GM19397 (cell line): Measurements from ENCODE around the gene CCDC195.
"Not testable (repeated sequence)": the region's sequence is repeated elsewhere in the genome, so short reads cannot be mapped to it uniquely, and the experiment has no call there.

Source experiments
- ATAC-seq: cut with Tn5 transposase; IDR thresholded peaks from one replicate; pipeline ENCODE4 v1.9.1; 2021; ENCODE audit warnings: mild to moderate bottlenecking, moderate library complexity; ENCODE audit not compliant: unreplicated experiment

CCDC195 gene

DNA sequence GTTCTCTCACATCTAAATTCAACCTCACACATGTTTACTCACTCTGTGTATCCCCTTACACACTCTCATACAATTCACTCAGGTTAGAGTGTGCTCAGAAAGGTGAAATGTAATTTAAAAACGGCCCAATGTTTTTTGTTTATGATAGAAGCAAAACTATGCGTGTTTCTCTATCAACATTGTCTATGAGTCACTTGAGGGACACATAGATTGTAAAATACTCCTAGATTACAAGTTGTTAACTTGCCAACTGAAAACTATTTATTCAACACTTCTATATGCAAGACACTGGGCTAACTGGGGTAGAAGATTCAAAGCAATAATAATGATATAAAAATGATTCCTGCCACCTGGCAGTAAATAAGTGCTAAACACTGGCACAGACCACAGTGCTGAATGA, 24.6 kb downstream of the CCDC195 start:
- no peak for ATAC-seq

DNA sequence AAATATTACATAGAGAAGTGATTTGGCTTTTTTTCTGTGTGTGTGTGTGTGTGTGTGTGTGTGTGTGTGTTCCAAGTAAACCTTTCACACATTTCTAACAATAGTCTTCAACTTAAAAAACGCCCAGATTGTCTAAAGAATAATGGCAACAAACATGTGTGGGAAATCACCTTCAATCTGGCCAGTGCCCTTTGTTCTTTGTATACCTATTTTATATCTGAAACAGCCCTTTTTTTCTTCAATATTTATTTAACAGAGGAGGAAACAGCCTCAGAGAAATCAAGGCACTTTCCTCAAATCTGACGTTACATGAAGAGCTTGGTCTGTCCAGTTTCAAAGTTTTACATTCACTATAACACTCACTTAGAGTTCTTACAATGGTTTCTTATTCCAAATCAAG, 25.3 kb downstream of the CCDC195 start:
- no peak for ATAC-seq

DNA sequence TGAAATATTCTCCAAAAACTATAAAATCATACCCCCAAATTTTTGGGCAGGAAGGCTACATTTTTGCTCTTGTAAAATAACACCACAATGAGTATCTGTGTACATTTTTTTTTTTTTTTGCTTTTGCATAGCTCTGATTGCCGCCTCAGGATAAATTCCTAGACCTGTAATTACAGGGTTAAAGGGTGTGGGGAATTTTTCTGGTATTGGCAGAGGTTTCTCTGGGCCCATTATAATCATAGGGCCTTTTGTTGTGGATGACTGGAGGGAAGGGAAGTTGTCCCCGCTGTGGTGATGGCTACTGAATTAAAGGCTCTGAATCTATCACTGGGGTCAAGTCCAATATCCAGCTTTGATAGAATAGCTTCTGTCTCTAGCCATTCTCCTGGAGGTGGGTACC, 26.6 kb downstream of the CCDC195 start:
- no peak for ATAC-seq

DNA sequence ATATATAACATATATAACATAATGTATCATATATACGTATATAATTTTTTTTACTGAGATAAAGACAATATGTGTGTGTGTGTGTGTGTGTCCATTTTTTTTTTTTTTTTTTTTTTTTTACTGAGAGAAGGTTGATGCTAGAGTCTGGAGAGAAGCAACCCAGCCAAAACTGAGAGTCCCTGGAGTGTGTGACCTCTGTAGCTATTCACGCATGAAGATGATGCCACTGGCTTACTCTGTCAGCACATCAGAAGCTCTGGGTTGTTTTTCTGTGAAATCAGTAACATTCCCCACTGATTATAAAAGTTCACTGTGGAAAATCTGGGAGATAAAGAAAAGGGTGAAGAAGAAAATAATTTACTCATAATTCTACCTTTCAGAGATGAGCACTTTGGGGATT, 27.2 kb downstream of the CCDC195 start:
- no peak for ATAC-seq

DNA sequence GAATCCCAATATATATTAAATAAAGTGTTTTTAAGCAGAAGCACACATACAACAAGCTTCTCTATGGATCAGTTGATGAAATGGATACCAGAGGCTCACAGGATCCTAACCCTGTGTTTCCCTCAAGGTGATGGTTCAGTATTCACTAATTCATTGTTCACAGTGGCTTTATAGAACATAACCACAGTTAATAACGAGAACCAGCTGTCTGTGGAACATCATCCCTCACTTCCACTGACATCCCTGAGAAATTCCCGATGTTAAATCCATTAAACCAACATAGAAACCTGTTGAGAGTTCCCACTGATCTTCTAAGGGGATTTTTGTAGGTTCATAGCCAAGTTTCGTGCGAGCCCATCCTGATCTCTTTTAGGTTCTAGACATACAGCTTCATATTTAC, 29.0 kb downstream of the CCDC195 start:
- no peak for ATAC-seq

DNA sequence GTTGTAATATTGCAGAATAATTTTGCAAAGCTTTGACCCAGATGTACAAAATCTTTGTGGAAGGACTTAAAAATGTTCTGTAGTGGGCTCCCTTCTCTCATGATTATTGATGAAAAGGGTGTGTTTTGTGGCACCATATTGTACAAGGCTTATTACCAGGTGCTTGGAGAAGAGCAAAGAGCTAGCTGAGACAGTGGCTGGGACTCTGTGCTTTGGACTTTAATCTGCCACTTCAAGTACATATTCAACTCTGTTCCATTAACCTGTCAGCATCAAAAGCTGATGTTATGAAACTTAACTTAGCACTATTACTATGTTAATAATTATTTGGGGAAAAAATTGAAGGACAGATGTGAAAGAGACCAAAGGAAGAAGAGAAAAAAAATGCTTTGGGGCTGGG, 31.0 kb downstream of the CCDC195 start:
- ATAC-seq = no peak

DNA sequence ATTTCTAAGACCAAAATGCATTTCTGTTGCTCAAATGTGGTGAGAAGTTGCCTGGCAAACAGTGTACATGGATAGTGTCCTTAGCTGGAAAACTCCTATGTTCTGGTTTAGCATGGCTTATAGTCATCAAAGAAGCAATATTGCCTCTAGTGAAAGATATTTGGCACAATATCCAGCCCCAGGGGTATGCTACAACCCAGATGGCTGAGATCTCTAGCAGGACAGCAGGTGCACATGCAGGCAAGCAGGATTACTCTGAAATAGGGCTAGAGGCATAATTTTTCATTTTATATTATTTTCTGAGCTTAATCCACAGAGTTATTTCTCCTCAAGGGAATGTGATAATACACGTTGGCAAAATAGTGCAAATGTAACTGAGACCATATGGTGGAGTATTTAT, 34.0 kb downstream of the CCDC195 start:
- ATAC-seq = no peak

DNA sequence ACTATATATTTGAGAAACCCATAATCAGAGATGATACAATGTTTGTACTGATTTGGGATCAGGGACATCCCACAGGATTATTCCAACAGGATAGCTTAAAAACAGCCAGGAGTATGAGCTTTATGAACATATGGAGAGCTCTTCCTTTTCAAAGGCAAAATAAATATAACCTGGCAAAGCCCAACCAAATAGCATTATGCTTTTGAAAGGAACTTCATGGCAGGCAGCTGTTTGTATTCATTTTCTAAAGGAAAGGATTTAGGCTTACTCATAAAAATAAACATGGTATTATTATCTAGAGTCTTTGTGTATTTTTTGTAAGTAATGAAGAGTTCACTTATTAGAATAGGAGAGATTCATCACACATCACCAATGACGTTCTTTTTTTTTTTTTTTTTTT, 44.4 kb downstream of the CCDC195 start:
- ATAC-seq = no peak

DNA sequence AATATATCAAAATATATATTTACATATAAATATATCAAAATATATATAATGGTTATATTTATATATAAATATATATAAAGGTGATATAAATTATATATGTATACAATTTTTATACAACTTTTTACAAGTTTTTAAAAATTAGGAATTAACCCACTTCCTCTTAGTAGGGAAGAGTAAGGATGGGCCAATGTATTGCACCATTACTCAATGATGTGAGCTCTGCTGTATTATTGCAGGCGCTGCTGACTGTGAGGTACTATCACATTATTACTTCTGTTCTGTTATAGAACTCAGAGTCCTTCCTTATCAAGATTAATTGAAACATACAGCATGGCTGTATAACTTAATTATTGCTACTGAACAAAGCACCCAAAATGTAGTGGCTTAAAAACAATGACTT, 46.0 kb downstream of the CCDC195 start:
- ATAC-seq = no peak

DNA sequence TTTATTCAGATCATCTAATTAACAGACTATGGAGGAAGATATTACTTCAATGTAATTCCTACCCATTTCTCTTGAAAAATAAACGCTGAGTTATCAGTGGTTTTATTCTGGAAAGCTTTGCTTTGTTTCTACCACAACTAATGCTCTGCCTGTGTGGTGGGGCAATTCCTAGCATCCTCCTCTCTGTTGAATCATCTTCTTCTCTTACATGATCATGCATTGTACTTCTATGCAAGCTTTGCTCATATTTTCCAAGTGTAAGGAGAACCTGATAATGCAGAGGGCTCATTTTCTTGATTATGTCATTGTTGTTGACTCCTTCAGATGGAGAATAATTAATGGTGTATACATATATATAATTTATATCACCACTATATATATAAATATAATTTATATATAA, 46.7 kb downstream of the CCDC195 start:
- ATAC-seq = no peak

DNA sequence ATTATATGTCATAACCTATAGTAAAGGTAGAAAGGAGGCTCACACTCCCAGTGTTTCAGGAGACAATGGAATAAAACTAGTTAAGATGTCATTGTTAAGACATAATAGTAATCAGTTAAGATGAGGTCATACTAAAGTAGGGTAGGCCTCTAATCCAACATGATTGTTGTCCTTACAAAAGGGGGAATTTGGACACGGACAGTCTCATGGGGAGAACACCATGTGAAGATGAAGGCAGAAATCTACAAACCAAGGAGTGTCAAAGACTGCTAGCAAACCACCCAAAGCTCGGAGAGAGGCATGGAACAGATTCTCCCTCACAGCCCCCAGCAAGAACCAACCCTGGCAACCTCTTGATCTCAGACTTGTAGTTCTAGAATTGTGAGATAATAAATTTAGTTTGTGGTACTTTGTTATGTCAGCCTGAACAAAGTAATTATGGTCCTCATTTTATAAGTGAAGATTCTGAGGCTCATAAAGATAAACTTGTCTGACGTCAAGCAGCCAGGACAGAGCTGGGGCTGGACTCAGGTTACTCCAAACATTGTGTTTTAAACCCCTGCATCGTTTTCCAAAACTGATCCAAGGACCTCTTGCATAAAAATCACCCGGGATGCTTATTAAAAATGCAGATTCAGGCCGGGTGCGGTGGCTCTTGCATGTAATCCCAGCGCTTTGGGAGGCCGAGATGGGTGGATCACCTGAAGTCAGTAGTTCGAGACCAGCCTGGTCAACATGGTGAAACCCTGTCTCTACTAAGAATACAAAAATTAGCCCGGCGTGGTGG, 47.8 kb downstream of the CCDC195 start:
- no peak for ATAC-seq

DNA sequence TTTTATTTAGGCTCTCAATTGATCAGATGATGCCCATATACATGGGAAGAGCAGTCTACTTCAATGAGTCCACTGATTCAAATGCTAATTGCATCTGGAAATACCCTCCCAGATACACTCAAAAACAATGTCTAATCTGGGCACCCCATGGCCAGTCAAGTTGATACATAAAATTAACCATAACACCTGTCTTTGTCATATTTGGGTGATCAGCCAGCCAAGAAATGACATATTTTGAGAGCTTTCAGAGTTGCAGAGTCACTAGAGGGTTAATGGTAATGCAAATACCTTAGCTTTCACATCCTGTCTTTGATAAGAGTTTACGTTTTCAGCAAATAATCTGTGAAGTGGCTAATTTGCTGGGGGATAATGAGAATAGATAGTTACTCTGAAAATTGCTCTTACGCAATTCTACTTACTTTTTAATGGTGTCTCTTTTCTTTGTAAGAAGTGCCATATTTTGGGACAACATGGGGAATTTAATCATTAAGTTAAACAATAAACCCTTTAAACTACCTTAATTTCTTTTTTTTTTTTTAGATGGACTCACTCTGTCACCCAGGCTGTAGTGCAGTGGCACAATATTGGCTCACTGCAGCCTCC, 49.1 kb downstream of the CCDC195 start:
- peak; percentile 99 for ATAC-seq

DNA sequence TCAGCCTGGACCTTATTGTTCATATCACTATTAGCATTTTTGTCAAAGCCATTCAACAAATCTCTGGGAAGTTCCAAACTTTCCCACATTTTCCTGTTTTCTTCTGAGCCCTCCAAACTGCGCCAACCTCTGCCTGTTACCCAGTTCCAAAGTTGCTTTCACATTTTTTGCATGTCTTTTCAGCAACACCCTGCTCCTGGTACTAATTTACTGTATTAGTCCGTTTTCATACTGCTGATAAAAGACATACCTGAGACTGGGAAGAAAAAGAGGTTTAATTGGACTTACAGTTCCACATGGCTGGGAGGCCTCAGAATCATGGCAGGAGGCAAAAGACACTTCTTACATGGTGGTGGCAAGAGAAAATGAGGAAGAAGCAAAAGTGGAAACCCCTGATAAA, 52.8 kb downstream of the CCDC195 start:
- not testable (repeated sequence) for ATAC-seq

DNA sequence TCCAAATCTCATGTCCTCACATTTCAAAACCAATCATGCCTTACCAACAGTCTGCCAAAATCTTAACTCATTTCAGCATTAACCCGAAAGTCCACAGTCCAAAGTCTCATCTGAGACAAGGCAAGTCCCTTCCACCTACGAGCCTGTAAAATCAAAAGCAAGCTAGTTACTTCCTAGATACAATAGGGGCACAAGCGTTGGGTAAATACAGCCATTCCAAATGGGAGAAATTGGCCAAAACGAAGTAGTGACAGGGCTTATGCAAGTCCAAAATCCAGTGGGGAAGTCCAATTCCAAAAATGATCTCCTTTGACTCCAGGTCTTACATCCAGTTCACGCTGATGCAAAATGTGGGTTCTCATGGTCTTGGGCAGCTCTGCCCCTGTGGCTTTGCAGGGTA, 54.5 kb downstream of the CCDC195 start:
- not testable (repeated sequence) for ATAC-seq

DNA sequence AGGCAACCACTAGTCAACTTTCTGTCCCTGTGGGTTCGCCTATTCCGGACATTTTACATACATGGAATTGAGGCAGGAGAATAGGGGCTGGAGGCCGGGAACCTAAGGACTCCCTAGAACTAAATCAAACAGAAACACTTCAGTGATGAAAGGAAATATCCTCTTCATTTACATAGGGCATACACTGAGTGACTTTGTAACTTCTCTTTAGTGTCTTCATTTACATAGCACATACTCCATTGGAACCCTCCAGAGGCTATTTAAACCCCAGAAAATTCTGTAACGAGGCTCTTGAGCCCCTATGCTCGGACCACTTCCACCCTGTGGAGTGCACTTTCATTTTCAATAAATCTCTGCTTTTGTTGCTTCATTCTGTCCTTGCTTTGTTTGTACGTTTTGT, 56.5 kb downstream of the CCDC195 start:
- no peak for ATAC-seq

DNA sequence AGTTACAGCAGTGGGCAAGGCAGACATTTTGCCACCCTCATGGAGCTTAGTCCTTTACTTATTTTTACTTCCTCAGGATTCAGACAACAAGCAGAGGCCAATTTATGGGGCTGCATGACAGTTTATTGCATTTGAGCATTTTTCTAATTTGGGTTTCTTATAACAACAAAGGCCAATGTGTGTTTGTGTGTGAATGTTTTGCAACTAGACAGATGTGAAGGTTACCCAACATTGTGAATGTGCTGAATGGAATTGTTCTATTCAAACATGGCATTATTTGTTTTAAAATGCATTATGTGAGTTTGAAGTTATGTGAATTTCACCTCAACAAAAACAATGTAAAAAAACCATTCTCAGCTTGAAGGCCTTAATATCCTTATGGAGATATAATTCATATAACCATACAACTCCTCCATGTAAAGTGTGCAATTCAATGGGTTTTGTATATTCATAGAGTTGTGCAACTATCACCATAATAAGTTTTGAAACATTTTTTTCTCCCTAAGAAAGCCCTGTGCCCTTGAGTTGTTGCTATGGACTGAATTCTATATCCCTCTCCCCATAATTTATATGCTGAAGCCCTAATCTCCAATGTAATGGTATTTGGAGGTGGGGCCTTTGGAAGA, 57.3 kb downstream of the CCDC195 start:
- ATAC-seq = no peak

DNA sequence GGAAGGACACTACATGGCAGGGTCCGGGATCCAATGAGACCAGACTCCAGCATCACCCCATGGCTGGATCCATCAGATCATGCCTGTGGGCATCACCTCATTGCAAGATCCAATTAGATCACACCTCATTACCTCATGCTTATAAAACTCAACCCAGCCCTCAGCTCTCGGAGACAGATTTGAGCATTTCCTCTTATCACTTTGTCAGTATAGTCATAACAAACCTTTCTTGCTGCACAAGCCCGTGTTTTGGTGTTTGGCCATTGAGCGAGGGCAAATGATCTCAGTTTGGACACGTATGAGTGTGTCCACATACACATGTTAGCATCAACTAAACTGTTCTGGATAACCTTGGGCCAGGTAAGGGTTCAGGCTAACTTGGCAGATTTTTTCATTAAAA, 58.8 kb downstream of the CCDC195 start:
- ATAC-seq = no peak

DNA sequence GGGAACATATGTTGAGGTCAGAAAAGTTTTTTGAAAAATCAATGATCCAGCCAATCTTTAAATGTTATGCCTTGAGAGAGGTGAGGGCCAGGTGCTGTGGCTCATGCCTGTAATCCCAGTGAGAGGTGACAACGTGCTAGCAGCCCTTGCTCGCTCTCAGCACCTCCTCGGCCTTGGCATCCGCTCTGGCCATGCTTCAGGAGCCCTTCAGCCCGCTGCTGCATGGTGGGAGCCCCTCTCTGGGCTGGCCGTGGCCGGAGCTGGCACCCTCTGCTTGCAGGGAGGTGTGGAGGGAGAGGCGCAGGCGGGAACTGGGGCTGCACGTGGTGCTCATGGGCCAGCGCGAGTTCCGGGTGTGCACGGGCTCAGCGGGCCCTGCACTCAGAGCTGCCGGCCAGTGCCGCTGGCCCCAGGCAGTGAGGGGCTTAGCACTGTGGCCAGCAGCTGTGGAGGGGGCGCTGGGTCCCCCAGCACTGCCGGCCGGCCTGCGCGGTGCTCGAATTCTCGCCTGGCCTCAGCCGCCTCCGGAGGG, 61.1 kb downstream of the CCDC195 start:
- no peak for ATAC-seq
